Memory B cell (primary cell): ENCODE results near the gene C19orf25.
A peak's percentile ranks its signal among the peaks of the same experiment; 100 is the strongest.

Experiments
- ATAC-seq: fragments of 150-1000 bp; cut with Tn5 transposase; 2 replicates; pipeline ENCODE4 v1.10.0; 2021; ENCODE audit warnings: low read depth, mild to moderate bottlenecking, moderate library complexity
- DNase-seq, 2 donors: peaks; one replicate each; pipeline ENCODE4 v3.0.0; 2022; ENCODE audit warnings: low spot score in 2 of 2
- H3K27ac Mint-ChIP-seq: one replicate; pipeline ENCODE4 v1.8.0; 2022; ENCODE audit warnings: mild to moderate bottlenecking, moderate library complexity, mixed read lengths
- H3K27me3 Mint-ChIP-seq: one replicate; pipeline ENCODE4 v1.8.0; 2022; ENCODE audit warnings: mixed read lengths
- H3K36me3 Mint-ChIP-seq: one replicate; pipeline ENCODE4 v1.8.0; 2022; ENCODE audit warnings: mild to moderate bottlenecking, mixed read lengths
- H3K4me1 Mint-ChIP-seq: one replicate; pipeline ENCODE4 v1.8.0; 2022; ENCODE audit warnings: mixed read lengths
- H3K4me3 Mint-ChIP-seq: one replicate; pipeline ENCODE4 v1.8.0; 2022; ENCODE audit warnings: mild to moderate bottlenecking, moderate library complexity, mixed read lengths
- H3K9me3 Mint-ChIP-seq: one replicate; pipeline ENCODE4 v1.8.0; 2022; ENCODE audit warnings: mixed read lengths

The C19orf25 gene

DNA sequence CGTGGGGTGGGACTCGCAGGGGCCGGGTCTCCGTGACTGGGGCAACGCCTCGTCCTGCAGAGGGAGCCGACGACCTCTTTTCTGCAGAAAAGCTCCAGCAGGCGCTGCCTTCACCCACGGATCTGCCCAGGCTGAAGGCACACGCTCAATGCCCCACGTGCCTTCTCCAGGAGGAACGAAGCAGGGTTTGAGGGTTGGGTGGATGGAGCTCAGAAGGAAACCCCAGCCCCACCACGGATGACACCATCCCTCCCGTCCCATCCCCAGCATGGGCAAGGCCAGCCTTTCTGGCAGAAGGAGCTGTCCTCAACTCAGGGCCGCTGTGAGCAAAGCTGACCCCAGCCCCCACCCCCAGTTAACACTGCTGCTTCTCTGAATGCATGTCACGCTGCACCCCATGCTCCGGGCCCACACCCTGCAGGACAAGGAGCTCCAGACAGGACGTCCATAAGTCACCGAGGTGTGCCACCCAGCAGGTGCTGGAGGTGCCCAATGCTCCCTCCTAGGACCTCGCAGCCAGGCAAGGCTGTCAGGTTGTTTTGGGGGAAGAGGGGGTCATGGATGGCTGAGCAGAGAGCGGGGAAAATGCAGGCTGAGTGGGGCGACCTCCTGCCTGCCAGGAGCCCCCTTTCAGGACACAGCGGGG, 7.4 kb downstream of the C19orf25 start:
- Mint-ChIP-seq H3K9me3 (no peaks in the 10 kb centered on the region), H3K27me3 (peaks cover 5% of the 10 kb centered on the region), H3K4me1 (peaks cover 13% of the 10 kb centered on the region), H3K27ac (no peak overlapping the region), H3K36me3 (no peaks in the 10 kb centered on the region), H3K4me3 (no peak overlapping the region)
- no peak for DNase-seq
- no peak for ATAC-seq

DNA sequence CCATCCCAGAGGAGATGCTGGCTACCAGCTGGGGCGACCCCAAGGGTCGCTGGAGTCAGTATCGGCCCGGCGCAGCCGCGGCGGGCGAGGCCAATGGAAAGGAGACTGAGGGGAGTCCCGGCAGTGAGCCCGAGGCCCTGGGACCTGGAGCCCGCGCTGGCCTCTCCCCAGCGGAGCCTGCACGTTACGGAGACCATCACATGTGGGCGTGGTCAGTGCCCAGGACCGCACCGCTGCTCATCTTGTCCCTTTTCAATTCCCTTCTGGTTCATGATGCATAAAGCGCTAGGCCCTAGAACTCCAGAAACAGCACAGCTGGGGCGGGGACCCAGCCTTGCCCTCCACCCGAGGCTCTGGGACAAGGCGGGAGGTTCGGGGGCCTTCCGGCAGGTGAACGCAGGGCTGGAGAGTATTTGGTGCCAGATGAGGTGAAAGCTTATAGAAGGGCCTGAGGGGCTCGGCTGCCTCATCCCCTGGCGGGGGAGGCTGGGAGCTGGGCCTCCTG, 8.0 kb downstream of the C19orf25 start:
- DNase-seq: no peak

DNA sequence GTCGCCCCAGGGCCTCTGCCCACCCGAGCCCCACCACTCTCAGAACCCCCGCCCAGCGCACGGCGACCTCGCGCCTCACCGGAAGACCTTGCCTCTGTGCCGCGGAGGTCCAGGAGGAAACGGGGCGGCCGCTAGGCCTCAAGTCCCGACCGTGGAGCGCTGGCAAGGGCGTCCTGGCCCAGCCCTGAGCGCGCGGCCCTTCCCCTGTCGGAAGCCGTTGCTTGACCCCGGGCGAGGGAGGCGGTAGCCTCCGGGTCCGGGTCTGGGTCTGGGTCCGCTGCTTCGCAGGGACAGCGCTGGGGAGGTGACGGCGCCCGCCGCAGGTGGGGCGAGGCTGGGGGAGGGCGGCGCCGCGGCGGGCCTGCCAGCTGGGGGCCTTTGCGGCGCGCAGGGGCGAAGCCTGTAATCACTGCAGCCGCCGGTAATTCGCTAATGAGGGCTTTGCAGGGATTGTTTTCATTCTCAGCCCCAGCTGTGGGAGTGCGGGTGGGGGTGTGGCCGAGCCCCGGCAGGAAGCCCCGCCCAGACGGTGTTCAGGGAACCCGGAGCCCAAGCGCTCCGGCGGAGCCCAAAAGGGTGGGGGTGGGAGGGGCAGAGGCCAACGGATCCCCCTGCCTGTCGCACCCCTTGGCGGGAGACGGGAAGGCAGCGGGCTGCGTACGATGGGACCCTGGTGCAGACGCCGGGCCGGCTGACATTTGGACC, 8.6 kb downstream of the C19orf25 start:
- Mint-ChIP-seq H3K27me3 (peaks cover 5% of the 10 kb centered on the region), H3K27ac (no peak overlapping the region), H3K9me3 (no peaks in the 10 kb centered on the region), H3K4me1 (peaks cover 13% of the 10 kb centered on the region), H3K4me3 (peak overlapping the region; percentile 81), H3K36me3 (no peaks in the 10 kb centered on the region)
- ATAC-seq: peak; percentile 73
- peak in 1 of 2 donors; percentile 61 for DNase-seq

More for the DNA sequence above, 8.0 kb downstream of the C19orf25 start:
- H3K27ac Mint-ChIP-seq: no peak overlapping the region
- no peaks in the 10 kb centered on the region for H3K36me3 Mint-ChIP-seq
- H3K4me3 Mint-ChIP-seq: peak overlapping the region; percentile 71
- peaks cover 13% of the 10 kb centered on the region for H3K4me1 Mint-ChIP-seq
- peaks cover 5% of the 10 kb centered on the region for H3K27me3 Mint-ChIP-seq
- no peaks in the 10 kb centered on the region for H3K9me3 Mint-ChIP-seq
- peak; percentile 29 for ATAC-seq

DNA sequence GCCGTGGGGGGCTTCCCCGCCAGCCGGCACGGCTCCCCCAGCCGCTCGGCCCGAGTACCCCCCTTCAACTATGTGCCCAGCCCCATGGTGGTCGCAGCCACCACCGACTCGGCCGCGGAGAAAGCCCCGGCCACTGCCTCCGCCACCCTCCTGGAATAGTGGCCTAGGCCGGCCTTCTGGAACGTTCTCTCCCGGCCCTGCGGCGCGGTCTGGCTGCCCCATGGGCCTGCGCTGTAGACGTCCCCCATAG, 9.0 kb downstream of the C19orf25 start:
- no peaks in the 10 kb centered on the region for H3K36me3 Mint-ChIP-seq
- peaks cover 5% of the 10 kb centered on the region for H3K27me3 Mint-ChIP-seq
- no peak overlapping the region for H3K27ac Mint-ChIP-seq
- peak in 1 of 2 donors; percentile 30 for DNase-seq
- H3K9me3 Mint-ChIP-seq: no peaks in the 10 kb centered on the region
- H3K4me1 Mint-ChIP-seq: peaks cover 13% of the 10 kb centered on the region
- ATAC-seq: no peak
- peak overlapping the region; percentile 81 for H3K4me3 Mint-ChIP-seq

DNA sequence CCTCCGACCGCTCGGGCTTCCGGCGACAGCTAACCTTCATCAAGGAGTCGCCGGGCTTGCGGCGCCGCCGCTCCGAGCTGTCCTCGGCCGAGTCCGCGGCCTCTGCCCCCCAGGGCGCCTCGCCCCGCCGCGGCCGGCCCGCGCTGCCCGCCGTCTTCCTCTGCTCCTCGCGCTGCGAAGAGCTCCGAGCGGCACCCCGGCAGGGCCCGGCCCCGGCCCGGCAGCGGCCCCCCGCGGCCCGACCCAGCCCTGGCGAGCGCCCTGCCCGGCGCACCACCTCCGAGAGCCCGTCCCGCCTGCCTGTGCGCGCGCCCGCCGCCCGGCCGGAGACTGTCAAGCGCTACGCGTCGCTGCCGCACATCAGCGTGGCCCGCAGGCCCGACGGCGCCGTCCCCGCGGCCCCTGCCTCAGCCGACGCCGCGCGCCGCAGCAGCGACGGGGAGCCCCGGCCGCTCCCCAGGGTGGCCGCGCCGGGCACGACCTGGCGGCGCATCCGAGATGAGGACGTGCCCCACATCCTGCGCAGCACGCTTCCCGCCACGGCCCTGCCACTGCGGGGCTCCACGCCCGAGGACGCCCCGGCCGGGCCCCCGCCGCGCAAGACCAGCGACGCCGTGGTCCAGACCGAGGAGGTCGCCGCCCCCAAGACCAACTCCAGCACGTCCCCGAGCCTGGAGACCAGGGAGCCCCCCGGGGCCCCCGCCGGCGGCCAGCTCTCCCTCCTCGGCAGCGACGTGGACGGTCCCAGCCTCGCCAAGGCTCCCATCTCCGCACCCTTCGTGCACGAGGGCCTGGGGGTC, 9.6 kb downstream of the C19orf25 start:
- no peaks in the 10 kb centered on the region for H3K9me3 Mint-ChIP-seq
- no peaks in the 10 kb centered on the region for H3K36me3 Mint-ChIP-seq
- peaks cover 5% of the 10 kb centered on the region for H3K27me3 Mint-ChIP-seq
- H3K4me3 Mint-ChIP-seq: peak overlapping the region; percentile 81
- H3K4me1 Mint-ChIP-seq: peaks cover 13% of the 10 kb centered on the region
- ATAC-seq: peak; percentile 24
- no peak for DNase-seq
- H3K27ac Mint-ChIP-seq: no peak overlapping the region

DNA sequence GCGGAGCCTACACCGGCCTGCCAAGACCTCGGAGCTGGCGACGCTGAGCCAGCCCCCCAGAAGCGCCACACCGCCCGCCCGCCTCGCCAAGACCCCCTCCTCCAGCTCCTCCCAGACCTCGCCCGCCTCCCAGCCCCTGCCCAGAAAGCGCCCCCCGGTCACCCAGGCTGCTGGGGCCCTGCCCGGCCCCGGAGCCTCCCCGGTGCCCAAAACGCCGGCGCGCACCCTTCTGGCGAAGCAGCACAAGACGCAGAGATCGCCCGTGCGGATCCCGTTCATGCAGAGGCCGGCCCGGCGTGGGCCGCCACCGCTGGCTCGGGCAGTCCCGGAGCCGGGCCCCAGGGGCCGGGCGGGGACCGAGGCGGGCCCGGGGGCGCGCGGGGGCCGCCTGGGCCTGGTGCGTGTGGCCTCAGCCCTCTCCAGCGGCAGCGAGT, 10.2 kb downstream of the C19orf25 start:
- peak overlapping the region; percentile 34 for H3K4me3 Mint-ChIP-seq
- ATAC-seq (no peak), DNase-seq (no peak)
- no peaks in the 10 kb centered on the region for H3K36me3 Mint-ChIP-seq
- H3K27me3 Mint-ChIP-seq: peaks cover 5% of the 10 kb centered on the region
- peaks cover 13% of the 10 kb centered on the region for H3K4me1 Mint-ChIP-seq
- no peak overlapping the region for H3K27ac Mint-ChIP-seq
- H3K9me3 Mint-ChIP-seq: no peaks in the 10 kb centered on the region

DNA sequence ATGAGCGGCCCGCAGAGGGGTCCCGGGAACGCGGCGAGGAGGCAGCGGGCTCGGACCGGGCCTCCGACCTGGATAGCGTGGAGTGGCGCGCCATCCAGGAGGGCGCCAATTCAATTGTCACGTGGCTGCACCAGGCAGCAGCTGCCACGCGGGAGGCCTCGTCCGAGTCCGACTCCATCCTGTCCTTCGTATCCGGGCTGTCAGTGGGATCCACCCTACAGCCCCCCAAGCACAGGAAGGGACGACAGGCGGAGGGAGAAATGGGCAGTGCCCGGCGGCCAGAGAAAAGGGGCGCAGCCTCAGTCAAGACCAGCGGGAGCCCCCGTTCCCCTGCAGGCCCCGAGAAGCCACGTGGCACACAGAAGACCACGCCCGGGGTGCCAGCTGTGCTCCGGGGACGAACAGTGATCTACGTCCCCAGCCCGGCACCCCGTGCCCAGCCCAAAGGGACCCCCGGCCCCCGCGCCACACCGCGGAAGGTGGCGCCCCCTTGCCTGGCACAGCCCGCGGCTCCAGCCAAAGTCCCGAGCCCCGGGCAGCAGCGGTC, 10.7 kb downstream of the C19orf25 start:
- Mint-ChIP-seq H3K4me1 (peaks cover 11% of the 10 kb centered on the region), H3K36me3 (no peaks in the 10 kb centered on the region), H3K27me3 (peaks cover 5% of the 10 kb centered on the region), H3K4me3 (peak overlapping the region; percentile 51), H3K27ac (no peak overlapping the region), H3K9me3 (no peaks in the 10 kb centered on the region)
- DNase-seq (no peak), ATAC-seq (no peak)

DNA sequence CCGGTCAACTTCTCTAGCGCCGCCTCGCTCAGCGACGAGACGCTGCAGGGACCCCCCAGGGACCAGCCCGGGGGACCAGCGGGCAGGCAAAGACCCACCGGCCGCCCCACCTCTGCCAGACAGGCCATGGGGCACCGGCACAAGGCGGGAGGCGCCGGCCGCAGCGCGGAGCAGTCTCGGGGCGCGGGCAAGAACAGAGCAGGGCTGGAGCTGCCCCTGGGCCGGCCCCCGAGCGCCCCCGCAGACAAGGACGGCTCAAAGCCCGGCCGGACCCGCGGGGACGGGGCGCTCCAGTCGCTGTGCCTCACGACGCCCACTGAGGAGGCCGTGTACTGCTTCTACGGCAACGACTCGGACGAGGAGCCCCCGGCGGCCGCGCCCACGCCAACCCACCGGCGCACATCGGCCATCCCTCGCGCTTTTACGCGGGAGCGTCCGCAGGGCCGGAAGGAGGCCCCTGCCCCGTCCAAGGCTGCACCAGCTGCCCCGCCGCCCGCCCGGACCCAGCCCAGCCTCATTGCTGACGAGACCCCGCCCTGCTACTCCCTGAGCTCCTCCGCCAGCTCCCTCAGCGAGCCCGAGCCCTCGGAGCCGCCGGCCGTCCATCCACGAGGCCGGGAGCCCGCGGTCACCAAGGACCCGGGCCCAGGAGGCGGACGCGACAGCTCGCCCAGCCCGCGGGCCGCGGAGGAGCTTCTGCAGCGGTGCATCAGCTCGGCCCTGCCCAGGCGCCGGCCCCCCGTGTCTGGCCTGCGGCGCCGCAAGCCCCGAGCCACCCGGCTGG, 11.3 kb downstream of the C19orf25 start:
- Mint-ChIP-seq H3K9me3 (no peaks in the 10 kb centered on the region), H3K4me1 (peaks cover 10% of the 10 kb centered on the region), H3K27ac (no peak overlapping the region), H3K4me3 (no peak overlapping the region), H3K27me3 (peaks cover 1% of the 10 kb centered on the region), H3K36me3 (no peaks in the 10 kb centered on the region)
- no peak for ATAC-seq
- DNase-seq: no peak

DNA sequence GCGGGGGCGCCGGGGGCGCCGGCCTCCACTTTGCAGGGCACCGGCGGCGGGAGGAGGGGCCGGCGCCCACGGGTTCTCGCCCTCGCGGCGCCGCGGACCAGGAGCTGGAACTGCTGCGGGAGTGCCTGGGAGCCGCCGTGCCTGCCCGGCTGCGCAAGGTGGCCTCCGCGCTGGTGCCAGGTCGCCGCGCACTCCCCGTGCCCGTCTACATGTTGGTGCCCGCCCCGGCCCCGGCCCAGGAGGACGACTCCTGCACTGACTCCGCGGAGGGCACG, 11.9 kb downstream of the C19orf25 start:
- peaks cover 10% of the 10 kb centered on the region for H3K4me1 Mint-ChIP-seq
- ATAC-seq (no peak), DNase-seq (no peak)
- no peak overlapping the region for H3K27ac Mint-ChIP-seq
- H3K9me3 Mint-ChIP-seq: no peaks in the 10 kb centered on the region
- H3K4me3 Mint-ChIP-seq: no peak overlapping the region
- H3K27me3 Mint-ChIP-seq: peaks cover 1% of the 10 kb centered on the region
- no peaks in the 10 kb centered on the region for H3K36me3 Mint-ChIP-seq

DNA sequence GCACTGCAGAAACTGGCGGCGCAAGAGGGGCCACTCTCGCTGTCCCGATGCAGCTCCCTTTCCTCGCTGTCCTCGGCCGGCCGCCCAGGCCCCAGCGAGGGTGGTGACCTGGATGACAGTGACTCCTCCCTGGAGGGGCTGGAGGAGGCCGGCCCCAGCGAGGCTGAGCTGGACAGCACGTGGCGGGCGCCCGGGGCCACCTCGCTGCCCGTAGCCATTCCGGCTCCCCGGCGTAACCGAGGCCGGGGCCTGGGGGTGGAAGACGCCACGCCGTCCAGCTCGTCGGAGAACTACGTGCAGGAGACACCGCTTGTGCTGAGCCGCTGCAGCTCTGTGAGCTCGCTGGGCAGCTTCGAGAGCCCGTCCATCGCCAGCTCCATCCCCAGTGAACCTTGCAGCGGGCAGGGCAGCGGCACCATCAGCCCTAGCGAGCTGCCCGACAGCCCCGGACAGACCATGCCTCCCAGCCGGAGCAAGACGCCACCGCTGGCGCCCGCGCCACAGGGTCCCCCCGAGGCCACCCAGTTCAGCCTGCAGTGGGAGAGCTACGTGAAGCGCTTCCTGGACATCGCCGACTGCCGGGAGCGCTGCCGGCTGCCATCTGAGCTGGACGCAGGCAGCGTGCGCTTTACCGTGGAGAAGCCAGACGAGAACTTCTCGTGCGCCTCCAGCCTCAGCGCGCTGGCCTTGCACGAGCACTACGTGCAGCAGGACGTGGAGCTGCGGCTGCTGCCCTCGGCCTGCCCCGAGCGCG, 12.4 kb downstream of the C19orf25 start:
- Mint-ChIP-seq H3K4me1 (peaks cover 6% of the 10 kb centered on the region), H3K27me3 (peaks cover 1% of the 10 kb centered on the region), H3K27ac (no peak overlapping the region), H3K36me3 (no peaks in the 10 kb centered on the region), H3K9me3 (no peaks in the 10 kb centered on the region), H3K4me3 (no peak overlapping the region)
- ATAC-seq (no peak), DNase-seq (no peak)

DNA sequence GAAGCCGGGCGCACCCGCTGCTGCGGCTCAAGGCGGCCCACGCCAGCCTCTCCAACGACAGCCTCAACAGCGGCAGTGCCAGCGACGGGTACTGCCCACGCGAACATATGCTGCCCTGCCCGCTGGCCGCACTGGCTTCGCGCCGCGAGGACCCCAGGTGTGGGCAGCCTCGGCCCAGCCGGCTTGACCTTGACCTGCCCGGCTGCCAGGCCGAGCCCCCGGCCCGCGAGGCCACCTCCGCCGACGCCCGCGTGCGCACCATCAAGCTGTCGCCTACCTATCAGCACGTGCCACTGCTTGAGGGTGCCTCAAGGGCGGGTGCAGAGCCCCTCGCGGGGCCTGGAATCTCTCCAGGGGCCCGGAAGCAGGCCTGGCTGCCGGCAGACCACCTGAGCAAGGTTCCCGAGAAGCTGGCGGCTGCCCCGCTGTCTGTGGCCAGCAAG, 13.0 kb downstream of the C19orf25 start:
- H3K27me3 Mint-ChIP-seq: peaks cover 1% of the 10 kb centered on the region
- no peaks in the 10 kb centered on the region for H3K36me3 Mint-ChIP-seq
- no peak for ATAC-seq
- DNase-seq: no peak
- peaks cover 4% of the 10 kb centered on the region for H3K4me1 Mint-ChIP-seq
- no peaks in the 10 kb centered on the region for H3K9me3 Mint-ChIP-seq
- no peak overlapping the region for H3K4me3 Mint-ChIP-seq
- no peak overlapping the region for H3K27ac Mint-ChIP-seq

DNA sequence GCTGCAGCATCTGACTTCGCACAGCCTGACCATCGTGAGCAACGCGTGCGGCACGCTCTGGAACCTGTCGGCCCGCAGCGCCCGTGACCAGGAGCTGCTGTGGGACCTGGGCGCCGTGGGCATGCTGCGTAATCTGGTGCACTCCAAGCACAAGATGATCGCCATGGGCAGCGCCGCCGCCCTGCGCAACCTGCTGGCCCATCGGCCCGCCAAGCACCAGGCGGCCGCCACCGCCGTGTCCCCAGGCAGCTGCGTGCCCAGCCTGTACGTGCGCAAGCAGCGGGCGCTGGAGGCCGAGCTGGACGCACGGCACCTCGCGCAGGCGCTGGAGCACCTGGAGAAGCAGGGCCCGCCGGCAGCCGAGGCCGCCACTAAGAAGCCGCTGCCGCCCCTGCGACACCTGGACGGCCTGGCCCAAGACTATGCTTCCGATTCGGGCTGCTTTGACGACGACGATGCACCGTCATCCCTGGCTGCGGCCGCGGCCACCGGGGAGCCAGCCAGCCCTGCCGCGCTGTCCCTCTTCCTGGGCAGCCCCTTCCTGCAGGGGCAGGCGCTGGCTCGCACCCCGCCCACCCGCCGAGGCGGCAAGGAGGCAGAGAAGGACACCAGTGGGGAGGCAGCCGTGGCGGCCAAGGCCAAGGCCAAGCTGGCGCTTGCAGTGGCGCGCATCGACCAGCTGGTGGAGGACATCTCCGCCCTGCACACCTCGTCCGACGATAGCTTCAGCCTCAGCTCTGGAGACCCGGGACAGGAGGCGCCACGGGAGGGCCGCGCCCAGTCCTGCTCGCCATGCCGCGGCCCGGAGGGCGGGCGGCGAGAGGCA, 13.6 kb downstream of the C19orf25 start:
- H3K27ac Mint-ChIP-seq: no peak overlapping the region
- DNase-seq (no peak), ATAC-seq (no peak)
- peaks cover 1% of the 10 kb centered on the region for H3K27me3 Mint-ChIP-seq
- H3K9me3 Mint-ChIP-seq: no peaks in the 10 kb centered on the region
- no peaks in the 10 kb centered on the region for H3K36me3 Mint-ChIP-seq
- H3K4me1 Mint-ChIP-seq: peaks cover 4% of the 10 kb centered on the region
- no peak overlapping the region for H3K4me3 Mint-ChIP-seq
